Right lobe of liver (tissue), 4 donors: Measurements from ENCODE around the gene RGS6.

ENCODE experiments used
- POLR2A ChIP-seq: fragments of 450-650 bp; IDR thresholded peaks from one replicate; pipeline ENCODE4 v1.6.1; 2017; ENCODE audit warnings: antibody characterized with exemption, mild to moderate bottlenecking
- TF ChIP-seq, protein P1 (sequence below), 4 donors: fragments of 200-600 bp in 3 of 4; fragments of 450-650 bp in 1 of 4; IDR thresholded peaks; one replicate each; pipeline versions ENCODE4 v1.5.1 to v1.8.0; 2016 to 2022; ENCODE audit warnings: antibody characterized with exemption in 4 of 4, mild to moderate bottlenecking in 2 of 4
- donor health status: DM: no; HTN: no; CAD: no.
- donor health status: DM: no; HTN: no; CAD: no.
- donor health status: DM: no; HTN: yes; CAD: no.

DNA sequence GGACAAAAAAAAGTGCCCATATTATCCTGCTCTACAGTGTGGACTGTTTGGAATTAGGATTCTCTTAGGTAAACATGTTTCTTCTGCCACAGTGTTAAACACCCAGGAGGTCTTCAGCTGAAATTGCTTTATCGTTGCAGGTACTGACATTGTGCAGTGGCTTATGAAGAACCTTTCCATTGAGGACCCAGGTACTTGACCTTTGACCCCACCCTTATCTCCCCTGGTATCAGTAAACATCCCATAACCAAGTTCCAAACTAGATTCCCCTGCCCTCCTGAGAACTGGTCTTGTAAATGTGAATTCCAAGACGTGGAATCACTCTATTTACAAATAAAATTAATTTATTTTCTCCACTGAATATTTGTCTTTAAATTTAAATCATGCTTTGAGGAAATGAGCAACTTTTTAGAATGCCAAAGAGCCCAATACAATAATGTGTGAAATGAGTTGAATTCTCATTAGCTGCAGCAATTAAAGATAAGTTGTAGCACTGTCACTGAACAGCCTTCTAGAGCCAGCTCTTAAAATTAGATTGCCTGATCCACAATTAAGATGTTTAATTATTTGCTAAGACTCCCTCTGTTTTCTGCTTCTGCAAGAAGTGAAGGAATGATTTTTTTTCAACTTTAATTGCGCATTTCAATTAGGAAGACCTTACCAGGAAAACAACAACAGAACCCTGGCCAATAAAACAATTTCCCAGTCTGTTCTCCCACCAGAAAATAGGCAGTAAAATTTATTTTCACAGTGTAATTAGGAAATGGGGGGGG is 522.3 kb downstream of the RGS6 start:
- TF ChIP-seq, protein P1, sequence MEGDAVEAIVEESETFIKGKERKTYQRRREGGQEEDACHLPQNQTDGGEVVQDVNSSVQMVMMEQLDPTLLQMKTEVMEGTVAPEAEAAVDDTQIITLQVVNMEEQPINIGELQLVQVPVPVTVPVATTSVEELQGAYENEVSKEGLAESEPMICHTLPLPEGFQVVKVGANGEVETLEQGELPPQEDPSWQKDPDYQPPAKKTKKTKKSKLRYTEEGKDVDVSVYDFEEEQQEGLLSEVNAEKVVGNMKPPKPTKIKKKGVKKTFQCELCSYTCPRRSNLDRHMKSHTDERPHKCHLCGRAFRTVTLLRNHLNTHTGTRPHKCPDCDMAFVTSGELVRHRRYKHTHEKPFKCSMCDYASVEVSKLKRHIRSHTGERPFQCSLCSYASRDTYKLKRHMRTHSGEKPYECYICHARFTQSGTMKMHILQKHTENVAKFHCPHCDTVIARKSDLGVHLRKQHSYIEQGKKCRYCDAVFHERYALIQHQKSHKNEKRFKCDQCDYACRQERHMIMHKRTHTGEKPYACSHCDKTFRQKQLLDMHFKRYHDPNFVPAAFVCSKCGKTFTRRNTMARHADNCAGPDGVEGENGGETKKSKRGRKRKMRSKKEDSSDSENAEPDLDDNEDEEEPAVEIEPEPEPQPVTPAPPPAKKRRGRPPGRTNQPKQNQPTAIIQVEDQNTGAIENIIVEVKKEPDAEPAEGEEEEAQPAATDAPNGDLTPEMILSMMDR (IDR thresholded peaks at IDR 0.05) = no peak
- no peak for TF ChIP-seq POLR2A
